Breast epithelium (tissue), 3 donors: ENCODE results near the gene TMEM145.

Source experiments
- POLR2A ChIP-seq: fragments of 450-650 bp; IDR thresholded peaks from one replicate; pipeline ENCODE4 v1.6.1; 2016; ENCODE audit warnings: antibody characterized with exemption, mild to moderate bottlenecking, moderate library complexity
- POLR2AphosphoS5 ChIP-seq, 3 donors: sonication (generic); formaldehyde crosslinking; IDR thresholded peaks; one replicate each; pipeline ENCODE4 v1.6.1; 2017; ENCODE audit warnings: antibody characterized with exemption in 3 of 3
- TF ChIP-seq, protein P1 (sequence below), 3 donors: fragments of 450-650 bp; IDR thresholded peaks; one replicate each; pipeline ENCODE4 v1.5.1; 2016 to 2017; ENCODE audit warnings: antibody characterized with exemption in 3 of 3, mild to moderate bottlenecking in 3 of 3, moderate library complexity in 3 of 3

- no peak for TF ChIP-seq POLR2A
- TF ChIP-seq, protein P1, sequence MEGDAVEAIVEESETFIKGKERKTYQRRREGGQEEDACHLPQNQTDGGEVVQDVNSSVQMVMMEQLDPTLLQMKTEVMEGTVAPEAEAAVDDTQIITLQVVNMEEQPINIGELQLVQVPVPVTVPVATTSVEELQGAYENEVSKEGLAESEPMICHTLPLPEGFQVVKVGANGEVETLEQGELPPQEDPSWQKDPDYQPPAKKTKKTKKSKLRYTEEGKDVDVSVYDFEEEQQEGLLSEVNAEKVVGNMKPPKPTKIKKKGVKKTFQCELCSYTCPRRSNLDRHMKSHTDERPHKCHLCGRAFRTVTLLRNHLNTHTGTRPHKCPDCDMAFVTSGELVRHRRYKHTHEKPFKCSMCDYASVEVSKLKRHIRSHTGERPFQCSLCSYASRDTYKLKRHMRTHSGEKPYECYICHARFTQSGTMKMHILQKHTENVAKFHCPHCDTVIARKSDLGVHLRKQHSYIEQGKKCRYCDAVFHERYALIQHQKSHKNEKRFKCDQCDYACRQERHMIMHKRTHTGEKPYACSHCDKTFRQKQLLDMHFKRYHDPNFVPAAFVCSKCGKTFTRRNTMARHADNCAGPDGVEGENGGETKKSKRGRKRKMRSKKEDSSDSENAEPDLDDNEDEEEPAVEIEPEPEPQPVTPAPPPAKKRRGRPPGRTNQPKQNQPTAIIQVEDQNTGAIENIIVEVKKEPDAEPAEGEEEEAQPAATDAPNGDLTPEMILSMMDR (IDR thresholded peaks at IDR 0.05), result no peak
- TF ChIP-seq POLR2AphosphoS5 (IDR thresholded peaks at IDR 0.05), result peak in 2 of 3 donors; percentile 43 to 46
Measured at GRCh38 chr19:42277821-42278451, 35.2 kb upstream of the TMEM145 start.
